Activated CD8-positive, alpha-beta T cell treated with anti-CD3 and anti-CD28 coated beads for 36 hours (primary cell): ENCODE measurements around the gene METTL1. TPM values are rescaled to one million over a fixed set of nuclear protein-coding genes. Genes with fewer than 3 reads are reported as not detected.

ENCODE experiments used
- ATAC-seq: fragments of 200-7000 bp; cut with Tn5 transposase; one replicate; pipeline ENCODE4 v1.10.0; 2021; ENCODE audit warnings: mild to moderate bottlenecking, moderate library complexity
- CTCF ChIA-PET: fragments of 350-600 bp; sonication (Branson Sonifier 250); formaldehyde crosslinking; loops from one replicate; lab custom pipeline; 2021; ENCODE audit warnings: antibody characterized with exemption; lab: Charles Lee
- POLR2A ChIA-PET: fragments of 350-600 bp; sonication (Branson Sonifier 250); formaldehyde crosslinking; loops from one replicate; lab custom pipeline; 2021; ENCODE audit warnings: antibody characterized with exemption; lab: Charles Lee
- DNase-seq: peaks from one replicate; pipeline ENCODE4 v3.0.0-alpha.2; 2020
- H3K27ac Mint-ChIP-seq: one replicate; pipeline ENCODE4 v1.8.0; 2021; ENCODE audit warnings: mild to moderate bottlenecking, mixed read lengths
- H3K27me3 Mint-ChIP-seq: one replicate; pipeline ENCODE4 v1.8.0; 2021; ENCODE audit warnings: mixed read lengths
- H3K36me3 Mint-ChIP-seq: one replicate; pipeline ENCODE4 v1.8.0; 2021; ENCODE audit warnings: low read depth, mixed read lengths
- H3K4me1 Mint-ChIP-seq: one replicate; pipeline ENCODE4 v1.8.0; 2021; ENCODE audit warnings: low read depth, mixed read lengths
- H3K4me3 Mint-ChIP-seq: one replicate; pipeline ENCODE4 v1.8.0; 2021; ENCODE audit warnings: mild to moderate bottlenecking, moderate library complexity, mixed read lengths
- H3K9me3 Mint-ChIP-seq: one replicate; pipeline ENCODE4 v1.8.0; 2021; ENCODE audit warnings: mixed read lengths
- intact Hi-C: fragments of 100-400 bp; cut with micrococcal nuclease; formaldehyde crosslinking; loops from one replicate; pipeline ENCODE4 v1.10.0; 2022
- total RNA-seq, 2 experiments: library from RNA; stranded (reverse); gene quantifications; one replicate each; pipeline ENCODE4 v1.2.3, GENCODE V29; 2021
- TF ChIP-seq, protein P1 (sequence below): fragments of 200-600 bp; IDR thresholded peaks from one replicate; pipeline ENCODE4 v1.8.0; 2022; ENCODE audit warnings: antibody characterized with exemption, mild to moderate bottlenecking

METTL1 gene
- total RNA-seq, 2 experiments from 2014 or later: 29.6 to 34.1 TPM

GRCh38 chr12:57729321-57729844 is 42.5 kb downstream of the METTL1 start:
- no peaks in the 10 kb centered on the region for H3K27me3 Mint-ChIP-seq
- H3K4me3 Mint-ChIP-seq: no peak overlapping the region
- ChIA-PET POLR2A (interaction anchor here (0.6 to 1.6 kb wide), 2 partner anchors 11 to 198 kb away, joined by 3 to 4 read pairs; no protein-coding TSS in a partner anchor), CTCF (interaction anchor here (1.2 kb wide), 1 partner anchor 146 kb away, joined by 3 read pairs; no protein-coding TSS in a partner anchor)
- intact Hi-C loops: no loop called here
- ATAC-seq: no peak
- TF ChIP-seq, protein P1, sequence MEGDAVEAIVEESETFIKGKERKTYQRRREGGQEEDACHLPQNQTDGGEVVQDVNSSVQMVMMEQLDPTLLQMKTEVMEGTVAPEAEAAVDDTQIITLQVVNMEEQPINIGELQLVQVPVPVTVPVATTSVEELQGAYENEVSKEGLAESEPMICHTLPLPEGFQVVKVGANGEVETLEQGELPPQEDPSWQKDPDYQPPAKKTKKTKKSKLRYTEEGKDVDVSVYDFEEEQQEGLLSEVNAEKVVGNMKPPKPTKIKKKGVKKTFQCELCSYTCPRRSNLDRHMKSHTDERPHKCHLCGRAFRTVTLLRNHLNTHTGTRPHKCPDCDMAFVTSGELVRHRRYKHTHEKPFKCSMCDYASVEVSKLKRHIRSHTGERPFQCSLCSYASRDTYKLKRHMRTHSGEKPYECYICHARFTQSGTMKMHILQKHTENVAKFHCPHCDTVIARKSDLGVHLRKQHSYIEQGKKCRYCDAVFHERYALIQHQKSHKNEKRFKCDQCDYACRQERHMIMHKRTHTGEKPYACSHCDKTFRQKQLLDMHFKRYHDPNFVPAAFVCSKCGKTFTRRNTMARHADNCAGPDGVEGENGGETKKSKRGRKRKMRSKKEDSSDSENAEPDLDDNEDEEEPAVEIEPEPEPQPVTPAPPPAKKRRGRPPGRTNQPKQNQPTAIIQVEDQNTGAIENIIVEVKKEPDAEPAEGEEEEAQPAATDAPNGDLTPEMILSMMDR: no peak
- peak overlapping the region; percentile 12 for H3K27ac Mint-ChIP-seq
- H3K4me1 Mint-ChIP-seq: peaks cover 6% of the 10 kb centered on the region
- peaks cover 33% of the 10 kb centered on the region for H3K36me3 Mint-ChIP-seq
- DNase-seq: no peak
- no peaks in the 10 kb centered on the region for H3K9me3 Mint-ChIP-seq

- no peaks in the 10 kb centered on the region for H3K9me3 Mint-ChIP-seq
- H3K36me3 Mint-ChIP-seq: peaks cover 30% of the 10 kb centered on the region
- peaks cover 6% of the 10 kb centered on the region for H3K4me1 Mint-ChIP-seq
- ATAC-seq (no peak), DNase-seq (no peak)
- ChIA-PET CTCF (no interaction called here), POLR2A (no interaction called here)
- intact Hi-C loops: no loop called here
- H3K27me3 Mint-ChIP-seq: no peaks in the 10 kb centered on the region
- H3K27ac Mint-ChIP-seq: no peak overlapping the region
- TF ChIP-seq, protein P1: no peak
- no peak overlapping the region for H3K4me3 Mint-ChIP-seq
Measured at GRCh38 chr12:57727758-57728395, 44.0 kb downstream of the METTL1 start.

- peaks cover 27% of the 10 kb centered on the region for H3K36me3 Mint-ChIP-seq
- TF ChIP-seq, protein P1: no peak
- DNase-seq: no peak
- ATAC-seq: no peak
- intact Hi-C loops: no loop called here
- H3K27me3 Mint-ChIP-seq: no peaks in the 10 kb centered on the region
- POLR2A ChIA-PET: no interaction called here
- no peak overlapping the region for H3K4me3 Mint-ChIP-seq
- no peaks in the 10 kb centered on the region for H3K9me3 Mint-ChIP-seq
- no peak overlapping the region for H3K27ac Mint-ChIP-seq
- CTCF ChIA-PET: interaction anchor here (1.2 to 1.5 kb wide), 2 partner anchors 19 to 67 kb away, joined by 3 read pairs; no protein-coding TSS in a partner anchor
- peaks cover 6% of the 10 kb centered on the region for H3K4me1 Mint-ChIP-seq
Measured at GRCh38 chr12:57726884-57727757, 44.8 kb downstream of the METTL1 start.

DNA sequence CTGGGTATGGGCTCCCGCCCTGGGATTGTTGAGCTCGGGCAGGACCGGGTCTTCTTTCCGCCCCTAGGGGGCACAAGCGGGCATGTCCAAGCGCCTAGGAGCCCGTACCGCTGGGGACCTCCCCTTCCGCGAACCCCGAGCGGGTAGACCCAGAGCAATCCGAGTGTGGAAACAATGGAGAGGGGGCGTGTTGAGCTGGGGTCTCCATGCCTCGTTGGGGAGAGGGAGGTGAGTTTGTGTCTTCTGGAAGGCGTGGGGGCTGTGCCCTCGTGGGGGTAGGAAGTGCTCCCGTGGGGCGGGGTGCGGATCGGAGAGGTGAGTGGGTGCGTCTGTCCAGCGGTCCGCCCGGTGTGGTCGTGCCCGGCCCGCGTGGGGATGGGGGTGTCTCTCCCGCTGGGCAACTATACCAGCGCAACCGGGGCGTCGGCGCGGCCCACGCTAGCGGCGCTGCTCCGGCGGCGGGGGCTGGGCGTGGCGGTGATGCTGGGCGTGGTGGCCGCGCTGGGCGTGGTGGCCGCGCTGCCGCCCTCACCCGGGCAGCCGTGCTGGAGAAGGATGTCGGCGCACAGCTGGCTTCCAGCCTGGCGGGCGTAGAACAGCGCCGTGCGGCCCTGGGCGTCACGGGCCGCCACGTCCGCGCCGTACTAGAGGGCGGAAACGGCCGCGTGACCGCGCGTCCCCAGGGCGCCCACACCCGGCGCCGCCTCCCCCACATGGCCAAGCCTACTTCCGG is 45.6 kb downstream of the METTL1 start:
- Mint-ChIP-seq H3K27ac (peak overlapping the region; percentile 49), H3K36me3 (peaks cover 25% of the 10 kb centered on the region), H3K27me3 (no peaks in the 10 kb centered on the region), H3K9me3 (no peaks in the 10 kb centered on the region), H3K4me3 (peak overlapping the region; percentile 47), H3K4me1 (peaks cover 6% of the 10 kb centered on the region)
- DNase-seq: peak; percentile 62
- intact Hi-C loops: no loop called here
- peak; percentile 50 for ATAC-seq
- ChIA-PET CTCF (interaction anchor here (1.2 to 1.5 kb wide), 3 partner anchors 15 to 68 kb away, joined by 3 to 8 read pairs (median 3); no protein-coding TSS in a partner anchor), POLR2A (no interaction called here)
- TF ChIP-seq, protein P1: peak; percentile 36
